Spleen (tissue), 7 donors: Measurements from ENCODE around the gene KIF25.

Experiments
- CTCF ChIP-seq, 11 experiments: fragments of 200-600 bp in 7 of 11; fragments of 450-650 bp in 4 of 11; sonication (generic) in 4 of 11; IDR thresholded peaks in 8 of 11; conservative IDR thresholded peaks in 3 of 11; 1 replicate in 7 of 11; 2 replicates in 4 of 11; pipeline versions ENCODE4 v1.4.0 to v1.8.0; 2016 to 2021; ENCODE audit warnings: antibody characterized with exemption in 11 of 11, inconsistent platforms in 4 of 11, mild to moderate bottlenecking in 1 of 11
- POLR2A ChIP-seq, 3 donors: fragments of 450-650 bp; IDR thresholded peaks; one replicate each; pipeline ENCODE4 v1.5.1; 2017; ENCODE audit warnings: antibody characterized with exemption in 3 of 3, mild to moderate bottlenecking in 1 of 3
- donor health status: DM: no; HTN: no; CAD: no; lungs with moderate emphysema.
- donor health status: DM: no; HTN: no; CAD: no.
- donor health status: DM: no; HTN: no; CAD: no.

- TF ChIP-seq POLR2A (IDR thresholded peaks at IDR 0.05) = no peak
- no peak for TF ChIP-seq CTCF (IDR thresholded peaks at IDR 0.05 in 8 of 11, conservative IDR thresholded peaks at IDR 0.05 in 3 of 11)
Measured at GRCh38 chr6:168072261-168072660, 74.8 kb downstream of the KIF25 start.
